ENCODE measurements around the gene CLBA1. TPM values are rescaled to one million over a fixed set of nuclear protein-coding genes. Genes with fewer than 3 reads are reported as not detected.

CLBA1 gene
- total and polyA plus RNA-seq, 2 donors (not counting 1 experiment from before 2014, with no cell fraction given) = 0.63 to 5.5 TPM

DNA sequence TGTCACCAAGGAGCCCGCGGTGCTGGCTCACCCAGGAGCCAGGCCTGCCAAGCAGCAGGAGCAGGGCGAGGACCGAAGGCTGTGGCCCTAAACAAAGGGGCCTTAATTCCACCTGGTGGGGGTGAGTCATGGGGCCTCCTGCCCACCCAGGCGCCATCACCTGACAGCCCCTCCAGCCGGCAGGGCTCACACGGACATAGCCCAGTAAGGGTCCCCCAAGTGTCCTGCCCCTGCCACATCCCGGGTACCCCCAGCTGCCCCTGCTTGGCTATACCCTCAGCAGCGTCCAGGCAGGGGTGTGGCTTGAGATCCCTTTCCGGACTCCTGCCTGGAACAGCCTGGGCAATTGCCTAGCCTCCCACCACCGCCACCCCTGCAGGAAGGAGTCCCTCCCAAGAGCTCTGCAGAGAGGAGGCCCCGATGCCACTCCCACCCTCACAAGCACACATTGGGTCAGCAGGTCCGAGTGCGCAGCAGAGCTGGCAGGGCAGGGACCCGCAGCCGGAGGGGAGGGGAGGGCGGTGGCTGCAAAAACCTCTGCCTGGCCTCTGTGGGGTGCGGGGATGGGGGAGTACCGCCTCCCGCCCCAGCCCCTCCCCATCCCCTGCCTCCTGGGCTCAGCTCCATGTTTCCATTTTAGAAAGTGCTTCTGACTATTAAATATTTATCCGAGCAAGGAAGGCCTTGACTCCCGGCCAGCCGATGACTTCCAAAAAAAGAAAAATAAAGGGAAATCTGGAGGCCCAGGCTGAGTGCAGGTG, 12.0 kb upstream of the CLBA1 start:
- Histone ChIP-seq H4K20me1 (ENCODE audit: control insufficient read depth, insufficient read depth, low read length, poor library complexity, severe bottlenecking) (peaks cover 9% of the 10 kb centered on the region), H3K4me1 (ENCODE audit: control insufficient read depth in 2 of 2, insufficient read depth in 2 of 2, low read length in 2 of 2) (peaks cover 20 to 28% of the 10 kb centered on the region in 2 donors), H3K79me2 (ENCODE audit: control insufficient read depth, insufficient read depth, low read length) (no peaks in the 10 kb centered on the region), H3K27me3 (replicated peaks in 1 of 4; ENCODE audit: control extremely low read depth in 1 of 4, control insufficient read depth in 3 of 4, insufficient read depth in 4 of 4, low read length in 3 of 4) (peaks cover 0 to 36% (median 15%) of the 10 kb centered on the region in 4 experiments), H3K9me3 (ENCODE audit: control extremely low read depth in 1 of 3, control insufficient read depth in 2 of 3, insufficient read depth in 1 of 3, low read length in 2 of 3) (peaks cover 0 to 11% (median 0%) of the 10 kb centered on the region in 3 donors), H3K4me2 (replicated peaks; ENCODE audit: low read depth, low read length, poor library complexity, severe bottlenecking) (no peak overlapping the region), H3K9ac (ENCODE audit: low read length) (no peak overlapping the region), H2AFZ (ENCODE audit: insufficient read depth, low read depth, low read length, poor library complexity, severe bottlenecking) (no peak overlapping the region), H3K27ac (ENCODE audit: low read length in 2 of 2) (no peak overlapping the region), H3K36me3 (replicated peaks in 1 of 2; ENCODE audit: control extremely low read depth in 1 of 2, control insufficient read depth in 1 of 2, extremely low read depth in 1 of 2, insufficient read depth in 2 of 2, low read length in 1 of 2) (no peaks in the 10 kb centered on the region), H3K4me3 (ENCODE audit: control extremely low read depth in 1 of 5, extremely low read depth in 1 of 5, insufficient read depth in 1 of 5, low read depth in 2 of 5, low read length in 4 of 5) (no peak overlapping the region)
- H3K27ac Mint-ChIP-seq = no peak overlapping the region
- ChIA-PET POLR2A (no interaction called here), CTCF (interaction anchor here (0.6 to 6.7 kb wide), 6 partner anchors 8 to 117 kb away, joined by 3 to 132 read pairs (median 4); no protein-coding TSS in a partner anchor)
- H3K9me3 Mint-ChIP-seq (ENCODE audit: insufficient read depth) = no peaks in the 10 kb centered on the region
- no peak for TF ChIP-seq EZH2 (IDR thresholded peaks at IDR 0.05; ENCODE audit: borderline replicate concordance, insufficient read depth, low read depth, low read length, poor library complexity, severe bottlenecking)
- TF ChIP-seq, protein P1, sequence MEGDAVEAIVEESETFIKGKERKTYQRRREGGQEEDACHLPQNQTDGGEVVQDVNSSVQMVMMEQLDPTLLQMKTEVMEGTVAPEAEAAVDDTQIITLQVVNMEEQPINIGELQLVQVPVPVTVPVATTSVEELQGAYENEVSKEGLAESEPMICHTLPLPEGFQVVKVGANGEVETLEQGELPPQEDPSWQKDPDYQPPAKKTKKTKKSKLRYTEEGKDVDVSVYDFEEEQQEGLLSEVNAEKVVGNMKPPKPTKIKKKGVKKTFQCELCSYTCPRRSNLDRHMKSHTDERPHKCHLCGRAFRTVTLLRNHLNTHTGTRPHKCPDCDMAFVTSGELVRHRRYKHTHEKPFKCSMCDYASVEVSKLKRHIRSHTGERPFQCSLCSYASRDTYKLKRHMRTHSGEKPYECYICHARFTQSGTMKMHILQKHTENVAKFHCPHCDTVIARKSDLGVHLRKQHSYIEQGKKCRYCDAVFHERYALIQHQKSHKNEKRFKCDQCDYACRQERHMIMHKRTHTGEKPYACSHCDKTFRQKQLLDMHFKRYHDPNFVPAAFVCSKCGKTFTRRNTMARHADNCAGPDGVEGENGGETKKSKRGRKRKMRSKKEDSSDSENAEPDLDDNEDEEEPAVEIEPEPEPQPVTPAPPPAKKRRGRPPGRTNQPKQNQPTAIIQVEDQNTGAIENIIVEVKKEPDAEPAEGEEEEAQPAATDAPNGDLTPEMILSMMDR (IDR thresholded peaks at IDR 0.05) = no peak
- 92% methylated on average over 20 of the region's 23 CpGs for WGBS (ENCODE audit: insufficient coverage)
- no peak for ATAC-seq (ENCODE audit: low read depth)
- no peak for DNase-seq
- intact Hi-C loops (cut with micrococcal nuclease) = no loop called here
- H3K4me3 Mint-ChIP-seq = no peak overlapping the region
- H3K27me3 Mint-ChIP-seq = peaks cover 20% of the 10 kb centered on the region
- peaks cover 19% of the 10 kb centered on the region for H3K4me1 Mint-ChIP-seq

DNA sequence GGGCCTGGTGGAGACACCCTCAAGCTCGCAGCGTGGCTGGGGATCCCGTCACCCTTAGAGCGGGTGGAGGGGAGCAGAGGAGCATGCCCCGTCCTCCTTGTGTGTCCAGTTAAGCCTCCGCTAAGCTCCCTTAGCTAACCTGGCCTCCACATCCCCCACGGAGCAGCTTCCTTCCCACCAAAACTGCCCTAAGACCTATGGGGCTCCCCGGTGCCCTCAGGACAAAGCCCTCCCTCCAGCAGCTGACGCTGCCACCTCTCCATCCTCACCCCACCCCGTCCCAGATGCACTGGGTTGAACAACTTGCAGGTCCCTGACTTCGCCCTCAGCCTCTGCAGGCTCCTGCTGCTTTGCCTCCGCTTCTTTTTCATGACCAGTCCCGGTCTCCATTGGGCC, 11.4 kb upstream of the CLBA1 start:
- peaks cover 14% of the 10 kb centered on the region for H3K4me1 Mint-ChIP-seq
- Histone ChIP-seq H3K9me3 (ENCODE audit: control extremely low read depth in 1 of 3, control insufficient read depth in 2 of 3, insufficient read depth in 1 of 3, low read length in 2 of 3) (peaks cover 0 to 11% (median 0%) of the 10 kb centered on the region in 3 donors), H2AFZ (ENCODE audit: insufficient read depth, low read depth, low read length, poor library complexity, severe bottlenecking) (no peak overlapping the region), H3K4me3 (ENCODE audit: control extremely low read depth in 1 of 5, extremely low read depth in 1 of 5, insufficient read depth in 1 of 5, low read depth in 2 of 5, low read length in 4 of 5) (no peak overlapping the region), H3K27me3 (replicated peaks in 1 of 4; ENCODE audit: control extremely low read depth in 1 of 4, control insufficient read depth in 3 of 4, insufficient read depth in 4 of 4, low read length in 3 of 4) (peaks cover 0 to 37% (median 14%) of the 10 kb centered on the region in 4 experiments), H4K20me1 (ENCODE audit: control insufficient read depth, insufficient read depth, low read length, poor library complexity, severe bottlenecking) (peaks cover 9% of the 10 kb centered on the region), H3K36me3 (replicated peaks in 1 of 2; ENCODE audit: control extremely low read depth in 1 of 2, control insufficient read depth in 1 of 2, extremely low read depth in 1 of 2, insufficient read depth in 2 of 2, low read length in 1 of 2) (no peaks in the 10 kb centered on the region), H3K4me2 (replicated peaks; ENCODE audit: low read depth, low read length, poor library complexity, severe bottlenecking) (no peak overlapping the region), H3K27ac (ENCODE audit: low read length in 2 of 2) (no peak overlapping the region), H3K79me2 (ENCODE audit: control insufficient read depth, insufficient read depth, low read length) (no peaks in the 10 kb centered on the region), H3K9ac (ENCODE audit: low read length) (no peak overlapping the region), H3K4me1 (ENCODE audit: control insufficient read depth in 2 of 2, insufficient read depth in 2 of 2, low read length in 2 of 2) (peaks cover 20 to 24% of the 10 kb centered on the region in 2 donors)
- H3K4me3 Mint-ChIP-seq = no peak overlapping the region
- DNase-seq (no peak), ATAC-seq (ENCODE audit: low read depth) (no peak)
- 78% methylated on average over 13 of the region's 13 CpGs for WGBS (ENCODE audit: insufficient coverage)
- ChIA-PET POLR2A (no interaction called here), CTCF (interaction anchor here (0.7 to 6.7 kb wide), 8 partner anchors 50 to 116 kb away, joined by 3 to 132 read pairs (median 5); partner anchors contain the start of genes GPR132 and PLD4)
- TF ChIP-seq, protein P1 (IDR thresholded peaks at IDR 0.05) = no peak
- TF ChIP-seq EZH2 (IDR thresholded peaks at IDR 0.05; ENCODE audit: borderline replicate concordance, insufficient read depth, low read depth, low read length, poor library complexity, severe bottlenecking) = no peak
- intact Hi-C loops (cut with micrococcal nuclease) = no loop called here
- peaks cover 23% of the 10 kb centered on the region for H3K27me3 Mint-ChIP-seq
- H3K27ac Mint-ChIP-seq = no peak overlapping the region
- no peaks in the 10 kb centered on the region for H3K9me3 Mint-ChIP-seq (ENCODE audit: insufficient read depth)

Measured in B cell (primary cell).